A172 (cell line): ENCODE results near the gene HTN3. TPM values are rescaled to one million over a fixed set of nuclear protein-coding genes. Genes with fewer than 3 reads are reported as not detected.

Source experiments
- total RNA-seq: library from RNA; depleted of rRNA; stranded (reverse); fragments of >200 nt; shearing (Covaris generic); gene quantifications from 2 replicates; pipeline ENCODE4 v1.2.3, GENCODE V29; 2014; rRNA removed

The HTN3 gene
- total RNA-seq, 1 experiment from 2014 or later = not detected

Other genes with a start within 250 kb of the HTN3 start
- not detected in 2 replicates for gene SULT1E1, start 168.3 kb upstream of the HTN3 start, total RNA-seq
- not detected in 2 replicates for gene CSN1S1, start 97.4 kb upstream of the HTN3 start, total RNA-seq
- gene CSN2, start 62.7 kb upstream of the HTN3 start, total RNA-seq = not detected in 2 replicates
- gene STATH, start 32.5 kb upstream of the HTN3 start, total RNA-seq = not detected in 2 replicates
- not detected in 2 replicates for gene HTN1, start 22.0 kb downstream of the HTN3 start, total RNA-seq
- gene PRR27, start 125.8 kb downstream of the HTN3 start, total RNA-seq = not detected in 2 replicates
- not detected in 2 replicates for gene ODAM, start 167.3 kb downstream of the HTN3 start, total RNA-seq
- gene FDCSP, start 197.7 kb downstream of the HTN3 start, total RNA-seq = not detected in 2 replicates
- gene CSN3, start 214.1 kb downstream of the HTN3 start, total RNA-seq = not detected in 2 replicates